ENCODE measurements around the gene AK6. TPM values are rescaled to one million over a fixed set of nuclear protein-coding genes. Genes with fewer than 3 reads are reported as not detected.

The AK6 gene
- total RNA-seq, 1 experiment from 2014 or later, result 40.8 TPM

DNA sequence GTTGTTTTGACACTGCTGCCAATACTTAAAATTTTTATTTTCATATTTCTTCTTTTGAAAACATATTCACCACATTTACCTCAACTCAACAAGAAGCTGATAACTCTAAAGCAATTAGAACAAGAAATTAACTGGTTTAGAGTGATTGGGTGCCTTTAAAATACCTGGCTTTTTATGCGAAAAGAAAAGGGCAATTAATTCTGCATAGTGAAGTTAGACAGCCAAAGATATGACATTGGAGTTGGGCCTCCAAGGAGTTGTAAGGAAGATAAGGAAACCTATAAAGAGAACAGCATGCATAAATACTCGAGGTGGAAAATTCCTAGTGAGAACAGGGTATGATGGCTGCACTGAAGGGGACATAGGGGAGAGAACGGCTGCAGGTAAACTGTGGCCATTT is 9.6 kb downstream of the AK6 start:
- H3K27me3 Mint-ChIP-seq (ENCODE audit: low read depth), result no peaks in the 10 kb centered on the region
- TF ChIP-seq, protein P1, sequence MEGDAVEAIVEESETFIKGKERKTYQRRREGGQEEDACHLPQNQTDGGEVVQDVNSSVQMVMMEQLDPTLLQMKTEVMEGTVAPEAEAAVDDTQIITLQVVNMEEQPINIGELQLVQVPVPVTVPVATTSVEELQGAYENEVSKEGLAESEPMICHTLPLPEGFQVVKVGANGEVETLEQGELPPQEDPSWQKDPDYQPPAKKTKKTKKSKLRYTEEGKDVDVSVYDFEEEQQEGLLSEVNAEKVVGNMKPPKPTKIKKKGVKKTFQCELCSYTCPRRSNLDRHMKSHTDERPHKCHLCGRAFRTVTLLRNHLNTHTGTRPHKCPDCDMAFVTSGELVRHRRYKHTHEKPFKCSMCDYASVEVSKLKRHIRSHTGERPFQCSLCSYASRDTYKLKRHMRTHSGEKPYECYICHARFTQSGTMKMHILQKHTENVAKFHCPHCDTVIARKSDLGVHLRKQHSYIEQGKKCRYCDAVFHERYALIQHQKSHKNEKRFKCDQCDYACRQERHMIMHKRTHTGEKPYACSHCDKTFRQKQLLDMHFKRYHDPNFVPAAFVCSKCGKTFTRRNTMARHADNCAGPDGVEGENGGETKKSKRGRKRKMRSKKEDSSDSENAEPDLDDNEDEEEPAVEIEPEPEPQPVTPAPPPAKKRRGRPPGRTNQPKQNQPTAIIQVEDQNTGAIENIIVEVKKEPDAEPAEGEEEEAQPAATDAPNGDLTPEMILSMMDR (conservative IDR thresholded peaks at IDR 0.05), result no peak
- Histone ChIP-seq H3K27ac (ENCODE audit: insufficient read length, low read depth, low read length) (no peak overlapping the region), H3K23me2 (ENCODE audit: insufficient read length, low read depth, low read length, poor library complexity, severe bottlenecking) (no peaks in the 10 kb centered on the region), H4K91ac (ENCODE audit: insufficient read length, low read depth, low read length) (no peak overlapping the region), H3K4ac (ENCODE audit: low read depth, low read length) (no peak overlapping the region), H4K20me1 (ENCODE audit: control insufficient read depth, insufficient read depth, insufficient read length) (no peaks in the 10 kb centered on the region), H3K79me2 (ENCODE audit: insufficient read depth, low read length) (peaks cover 1% of the 10 kb centered on the region; the same call in 1 of the 2 replicates), H3K9ac (ENCODE audit: extremely low read depth, insufficient read length, low read length) (no peak overlapping the region), H4K8ac (replicated peaks; ENCODE audit: insufficient read length, low read depth, low read length) (no peak overlapping the region), H3K14ac (ENCODE audit: insufficient read depth, low read length) (no peak overlapping the region), H2BK12ac (ENCODE audit: insufficient read length, low read depth, low read length) (no peak overlapping the region), H2AFZ (ENCODE audit: low read length) (no peak overlapping the region), H3K9me3 (ENCODE audit: control insufficient read depth, low read depth, low read length) (no peaks in the 10 kb centered on the region), H2BK15ac (ENCODE audit: low read depth, low read length) (no peak overlapping the region), H3K4me1 (ENCODE audit: insufficient read depth, low read length) (no peaks in the 10 kb centered on the region), H3K18ac (ENCODE audit: insufficient read length, low read depth, low read length) (no peak overlapping the region), H3K23ac (ENCODE audit: insufficient read length, low read depth, low read length) (no peak overlapping the region), H2BK5ac (ENCODE audit: insufficient read length, low read length) (no peak overlapping the region), H3K4me2 (ENCODE audit: insufficient read depth, insufficient read length, low read length) (no peak overlapping the region), H4K5ac (ENCODE audit: insufficient read length, low read depth, low read length) (no peak overlapping the region), H2BK120ac (ENCODE audit: low read depth, low read length, poor library complexity, severe bottlenecking) (no peak overlapping the region), H2AK5ac (ENCODE audit: insufficient read length, low read length) (no peak overlapping the region), H3T11ph (ENCODE audit: low read length) (no peak overlapping the region), H3K27me3 (ENCODE audit: insufficient read depth, low read length) (no peaks in the 10 kb centered on the region), H3K79me1 (ENCODE audit: insufficient read depth, low read depth, low read length, poor library complexity, severe bottlenecking) (no peaks in the 10 kb centered on the region), H3K56ac (ENCODE audit: insufficient read length, low read depth, low read length) (no peak overlapping the region), H2BK20ac (ENCODE audit: low read depth, low read length, poor library complexity, severe bottlenecking) (no peak overlapping the region)
- no peak overlapping the region for H3K4me3 Mint-ChIP-seq
- H3K36me3 Mint-ChIP-seq (ENCODE audit: insufficient read depth in 1 of 3, low read depth in 3 of 3), result peaks cover 7 to 22% (median 21%) of the 10 kb centered on the region in 3 experiments; a peak in 6 of 7 replicates
- DNase-seq, result no peak
- no peak overlapping the region for H3K27ac Mint-ChIP-seq
- WGBS (ENCODE audit: extremely low coverage, insufficient read length, low lambda C conversion rate), result no CpG with 5 or more reads among the region's 3 CpGs
- no peaks in the 10 kb centered on the region for H3K4me1 Mint-ChIP-seq
- H3K9me3 Mint-ChIP-seq, result no peaks in the 10 kb centered on the region
